ENCODE data around the gene AGPAT2. TPM values are rescaled to one million over a fixed set of nuclear protein-coding genes. Genes with fewer than 3 reads are reported as not detected.

The AGPAT2 gene
- total RNA-seq, 1 donor from 2014 or later, result 2.4 TPM

GRCh38 chr9:136692185-136693134 is 5.2 kb upstream of the AGPAT2 start:
- no peak overlapping the region for H3K27ac ChIP-seq
- peaks cover 15% of the 10 kb centered on the region for H3F3A ChIP-seq (ENCODE audit: low read depth)
- H3K4me2 ChIP-seq, result peak overlapping the region; percentile 31
- no peak for TF ChIP-seq EZH2phosphoT487 (IDR thresholded peaks at IDR 0.05)
- no peak for TF ChIP-seq EZH2 (IDR thresholded peaks at IDR 0.05)
- TF ChIP-seq, protein P1, sequence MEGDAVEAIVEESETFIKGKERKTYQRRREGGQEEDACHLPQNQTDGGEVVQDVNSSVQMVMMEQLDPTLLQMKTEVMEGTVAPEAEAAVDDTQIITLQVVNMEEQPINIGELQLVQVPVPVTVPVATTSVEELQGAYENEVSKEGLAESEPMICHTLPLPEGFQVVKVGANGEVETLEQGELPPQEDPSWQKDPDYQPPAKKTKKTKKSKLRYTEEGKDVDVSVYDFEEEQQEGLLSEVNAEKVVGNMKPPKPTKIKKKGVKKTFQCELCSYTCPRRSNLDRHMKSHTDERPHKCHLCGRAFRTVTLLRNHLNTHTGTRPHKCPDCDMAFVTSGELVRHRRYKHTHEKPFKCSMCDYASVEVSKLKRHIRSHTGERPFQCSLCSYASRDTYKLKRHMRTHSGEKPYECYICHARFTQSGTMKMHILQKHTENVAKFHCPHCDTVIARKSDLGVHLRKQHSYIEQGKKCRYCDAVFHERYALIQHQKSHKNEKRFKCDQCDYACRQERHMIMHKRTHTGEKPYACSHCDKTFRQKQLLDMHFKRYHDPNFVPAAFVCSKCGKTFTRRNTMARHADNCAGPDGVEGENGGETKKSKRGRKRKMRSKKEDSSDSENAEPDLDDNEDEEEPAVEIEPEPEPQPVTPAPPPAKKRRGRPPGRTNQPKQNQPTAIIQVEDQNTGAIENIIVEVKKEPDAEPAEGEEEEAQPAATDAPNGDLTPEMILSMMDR (IDR thresholded peaks at IDR 0.05), result no peak
- H3K27ac Mint-ChIP-seq, result no peak overlapping the region
- no peak for DNase-seq (ENCODE audit: low spot score)
- H3K4me1 Mint-ChIP-seq, result peaks cover 17% of the 10 kb centered on the region
- no peak overlapping the region for H3K9ac ChIP-seq
- H3K4me1 ChIP-seq, result peaks cover 16% of the 10 kb centered on the region
- peaks cover 24% of the 10 kb centered on the region for H3K27me3 ChIP-seq
- H3K36me3 Mint-ChIP-seq, result no peaks in the 10 kb centered on the region
- H3K36me3 ChIP-seq, result no peaks in the 10 kb centered on the region
- peaks cover 8% of the 10 kb centered on the region for H3K27me3 Mint-ChIP-seq (ENCODE audit: insufficient read depth, low read depth)
- peaks cover 7% of the 10 kb centered on the region for H4K20me1 ChIP-seq (ENCODE audit: low read depth)
- no peaks in the 10 kb centered on the region for H3K9me3 Mint-ChIP-seq
- no peak overlapping the region for H2AFZ ChIP-seq (replicated peaks)
- no peaks in the 10 kb centered on the region for H3K79me2 ChIP-seq (ENCODE audit: low read depth)
- no peaks in the 10 kb centered on the region for H3K9me3 ChIP-seq (ENCODE audit: low read depth)
- no peak overlapping the region for H3K4me3 ChIP-seq
- peak overlapping the region; percentile 3 for H3K4me3 Mint-ChIP-seq

DNA sequence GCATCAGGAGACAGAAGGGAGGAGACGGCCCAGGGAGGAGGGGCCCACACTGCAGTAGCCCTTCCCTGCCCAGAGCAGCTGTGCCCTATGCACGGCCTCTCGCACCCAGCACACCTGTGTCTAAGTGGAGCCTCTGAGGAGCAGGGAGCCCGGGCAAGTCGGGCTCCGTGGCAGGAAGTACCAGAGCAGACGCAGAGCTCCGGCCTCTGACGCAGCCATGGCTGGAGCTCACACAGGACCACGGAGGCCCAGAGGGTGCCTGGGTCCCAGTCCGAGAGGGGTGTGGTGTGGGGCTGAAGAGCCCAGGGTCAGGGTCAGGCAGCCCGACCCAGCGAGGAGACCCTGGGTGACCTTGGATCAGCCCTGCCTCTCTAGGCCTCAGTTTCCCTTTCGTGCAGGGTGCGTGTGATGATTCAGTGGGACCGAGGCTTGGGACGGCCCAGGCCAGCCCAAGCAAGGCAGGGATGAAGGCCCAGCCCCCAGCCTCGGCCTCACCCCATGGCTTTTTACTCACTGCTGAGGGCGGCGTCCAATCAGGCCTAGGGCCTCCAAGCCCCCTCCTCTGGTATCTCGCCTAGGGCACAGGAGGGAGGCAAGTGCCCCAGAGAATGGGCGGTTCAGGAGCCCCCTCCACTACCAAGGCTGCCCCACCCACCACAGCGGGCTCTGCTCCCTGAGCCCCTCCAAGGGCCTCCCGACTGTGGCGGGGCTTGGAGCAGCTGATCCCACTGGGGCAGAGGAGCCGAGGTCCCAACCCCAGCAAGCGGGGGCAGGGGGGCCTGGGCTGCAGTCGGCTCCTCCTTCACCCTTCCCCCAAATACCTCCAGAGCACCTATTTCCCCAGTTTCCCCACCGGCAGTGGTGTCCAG is 4.3 kb upstream of the AGPAT2 start:
- TF ChIP-seq EZH2phosphoT487 (IDR thresholded peaks at IDR 0.05) (no peak), EZH2 (IDR thresholded peaks at IDR 0.05) (no peak)
- TF ChIP-seq, protein P1 (IDR thresholded peaks at IDR 0.05), result no peak
- H3K4me3 Mint-ChIP-seq, result no peak overlapping the region

DNA sequence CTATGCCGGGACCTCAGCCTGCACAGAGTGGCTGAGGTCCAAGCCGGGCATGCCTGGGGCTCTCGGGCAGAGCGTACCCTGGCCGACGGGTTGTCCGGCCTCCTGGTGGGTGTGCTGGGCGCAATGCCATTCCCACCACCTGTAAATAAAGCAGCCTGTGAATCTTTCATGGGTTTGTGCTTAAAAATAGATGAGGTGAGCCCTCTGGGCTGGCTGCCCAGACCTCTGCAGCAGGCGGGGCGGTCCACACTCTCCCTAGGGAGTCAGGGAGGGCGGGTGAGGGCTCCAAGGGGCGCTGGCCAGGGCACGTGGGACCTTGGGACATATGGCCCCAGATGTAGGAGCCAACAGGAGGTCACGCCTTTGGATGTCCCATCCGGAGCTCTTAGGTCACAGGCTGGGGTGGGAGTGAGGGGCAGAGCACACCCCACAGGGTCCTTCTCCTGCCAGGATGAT is 3.6 kb upstream of the AGPAT2 start:
- no peak overlapping the region for H2AFZ ChIP-seq (replicated peaks)
- DNase-seq (ENCODE audit: low spot score), result no peak
- no peak overlapping the region for H3K4me2 ChIP-seq
- no peaks in the 10 kb centered on the region for H3K9me3 ChIP-seq (ENCODE audit: low read depth)
- peaks cover 6% of the 10 kb centered on the region for H3K27me3 Mint-ChIP-seq (ENCODE audit: insufficient read depth, low read depth)
- H3K4me3 Mint-ChIP-seq, result no peak overlapping the region
- no peak overlapping the region for H3K27ac ChIP-seq
- TF ChIP-seq, protein P1 (IDR thresholded peaks at IDR 0.05), result no peak
- TF ChIP-seq EZH2phosphoT487 (IDR thresholded peaks at IDR 0.05) (no peak), EZH2 (IDR thresholded peaks at IDR 0.05) (no peak)
- no peak overlapping the region for H3K4me3 ChIP-seq
- no peak overlapping the region for H3K27ac Mint-ChIP-seq
- no peaks in the 10 kb centered on the region for H3K36me3 ChIP-seq
- H3K36me3 Mint-ChIP-seq, result no peaks in the 10 kb centered on the region
- peaks cover 29% of the 10 kb centered on the region for H3K4me1 ChIP-seq
- H3K4me1 Mint-ChIP-seq, result peaks cover 19% of the 10 kb centered on the region
- H3K79me2 ChIP-seq (ENCODE audit: low read depth), result no peaks in the 10 kb centered on the region
- H3K9ac ChIP-seq, result no peak overlapping the region
- H3K27me3 ChIP-seq, result peaks cover 40% of the 10 kb centered on the region
- peaks cover 21% of the 10 kb centered on the region for H3F3A ChIP-seq (ENCODE audit: low read depth)
- peaks cover 11% of the 10 kb centered on the region for H4K20me1 ChIP-seq (ENCODE audit: low read depth)
- no peaks in the 10 kb centered on the region for H3K9me3 Mint-ChIP-seq

More for the DNA sequence above, 4.3 kb upstream of the AGPAT2 start:
- Histone ChIP-seq H3K79me2 (ENCODE audit: low read depth) (no peaks in the 10 kb centered on the region), H2AFZ (replicated peaks) (no peak overlapping the region), H3F3A (ENCODE audit: low read depth) (peaks cover 21% of the 10 kb centered on the region), H4K20me1 (ENCODE audit: low read depth) (peaks cover 7% of the 10 kb centered on the region), H3K27me3 (peaks cover 33% of the 10 kb centered on the region), H3K4me1 (peaks cover 22% of the 10 kb centered on the region), H3K9me3 (ENCODE audit: low read depth) (no peaks in the 10 kb centered on the region), H3K27ac (no peak overlapping the region), H3K9ac (no peak overlapping the region), H3K4me3 (no peak overlapping the region), H3K36me3 (no peaks in the 10 kb centered on the region), H3K4me2 (peak overlapping the region; percentile 31)
- H3K9me3 Mint-ChIP-seq, result no peaks in the 10 kb centered on the region
- no peaks in the 10 kb centered on the region for H3K36me3 Mint-ChIP-seq
- H3K27ac Mint-ChIP-seq, result no peak overlapping the region
- peaks cover 14% of the 10 kb centered on the region for H3K4me1 Mint-ChIP-seq
- peak; percentile 51 for DNase-seq (ENCODE audit: low spot score)
- H3K27me3 Mint-ChIP-seq (ENCODE audit: insufficient read depth, low read depth), result peaks cover 6% of the 10 kb centered on the region
